22Rv1 (cell line): Measurements from ENCODE around the gene RHOD.

Experiments
- ZFX ChIP-seq: fragments of 450-650 bp; IDR thresholded peaks from 2 replicates; pipeline ENCODE4 v1.6.1; 2017; ENCODE audit warnings: antibody characterized with exemption, borderline replicate concordance
- TF ChIP-seq, protein P1 (sequence below): fragments of 450-650 bp; IDR thresholded peaks from 2 replicates; pipeline ENCODE4 v1.5.1; 2017; ENCODE audit warnings: mild to moderate bottlenecking

GRCh38 chr11:67013511-67014045, 43.1 kb upstream of the RHOD start:
- TF ChIP-seq, protein P1, sequence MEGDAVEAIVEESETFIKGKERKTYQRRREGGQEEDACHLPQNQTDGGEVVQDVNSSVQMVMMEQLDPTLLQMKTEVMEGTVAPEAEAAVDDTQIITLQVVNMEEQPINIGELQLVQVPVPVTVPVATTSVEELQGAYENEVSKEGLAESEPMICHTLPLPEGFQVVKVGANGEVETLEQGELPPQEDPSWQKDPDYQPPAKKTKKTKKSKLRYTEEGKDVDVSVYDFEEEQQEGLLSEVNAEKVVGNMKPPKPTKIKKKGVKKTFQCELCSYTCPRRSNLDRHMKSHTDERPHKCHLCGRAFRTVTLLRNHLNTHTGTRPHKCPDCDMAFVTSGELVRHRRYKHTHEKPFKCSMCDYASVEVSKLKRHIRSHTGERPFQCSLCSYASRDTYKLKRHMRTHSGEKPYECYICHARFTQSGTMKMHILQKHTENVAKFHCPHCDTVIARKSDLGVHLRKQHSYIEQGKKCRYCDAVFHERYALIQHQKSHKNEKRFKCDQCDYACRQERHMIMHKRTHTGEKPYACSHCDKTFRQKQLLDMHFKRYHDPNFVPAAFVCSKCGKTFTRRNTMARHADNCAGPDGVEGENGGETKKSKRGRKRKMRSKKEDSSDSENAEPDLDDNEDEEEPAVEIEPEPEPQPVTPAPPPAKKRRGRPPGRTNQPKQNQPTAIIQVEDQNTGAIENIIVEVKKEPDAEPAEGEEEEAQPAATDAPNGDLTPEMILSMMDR, result no peak
- no peak for TF ChIP-seq ZFX
